Right lobe of liver (tissue), 6 donors: ENCODE data around the gene PDCD2L. TPM values are rescaled to one million over a fixed set of nuclear protein-coding genes. Genes with fewer than 3 reads are reported as not detected.
"Not testable (repeated sequence)": the region's sequence is repeated elsewhere in the genome, so short reads cannot be mapped to it uniquely, and the experiment has no call there.

Experiments used
- ATAC-seq, 4 donors: fragments of 200-7000 bp; cut with Tn5 transposase; one replicate each; pipeline ENCODE4 v1.9.1; 2020; ENCODE audit warnings: mild to moderate bottlenecking in 4 of 4, moderate library complexity in 4 of 4
- DNase-seq, 3 donors: peaks; one replicate each; pipeline ENCODE4 v3.0.0-alpha.2; 2020
- H3K27ac ChIP-seq, 3 donors: fragments of 200-600 bp; one replicate each; pipeline ENCODE4 v1.8.0; 2022
- H3K27me3 ChIP-seq, 2 donors: fragments of 200-600 bp; one replicate each; pipeline ENCODE4 v1.8.0; 2022
- H3K36me3 ChIP-seq, 4 donors: fragments of 200-600 bp; sonication (generic) in 1 of 4; one replicate each; pipeline versions ENCODE4 v1.5.1 to v1.8.0; 2017 to 2022; ENCODE audit warnings: control low read depth in 1 of 4
- H3K4me1 ChIP-seq, 4 donors: fragments of 200-600 bp; sonication (generic) in 1 of 4; one replicate each; pipeline versions ENCODE4 v1.5.1 to v1.8.0; 2017 to 2022; ENCODE audit warnings: control low read depth in 1 of 4
- H3K4me3 ChIP-seq, 3 donors: fragments of 200-600 bp; one replicate each; pipeline ENCODE4 v1.8.0; 2022
- H3K9me3 ChIP-seq, 4 donors: fragments of 200-600 bp; sonication (generic) in 1 of 4; one replicate each; pipeline versions ENCODE4 v1.5.1 to v1.8.0; 2017 to 2022; ENCODE audit warnings: control low read depth in 1 of 4
- CTCF ChIP-seq, 4 donors: fragments of 200-600 bp in 3 of 4; fragments of 450-650 bp in 1 of 4; IDR thresholded peaks; one replicate each; pipeline versions ENCODE4 v1.5.1 to v1.8.0; 2016 to 2022; ENCODE audit warnings: antibody characterized with exemption in 4 of 4, mild to moderate bottlenecking in 2 of 4
- POLR2A ChIP-seq: fragments of 450-650 bp; IDR thresholded peaks from one replicate; pipeline ENCODE4 v1.6.1; 2017; ENCODE audit warnings: antibody characterized with exemption, mild to moderate bottlenecking
- WGBS: methylation state at CpG from one replicate; pipeline ENCODE4 v1.1.6; 2018; ENCODE audit warnings: low coverage, low lambda C conversion rate; ENCODE audit not compliant: insufficient coverage; ENCODE audit errors: missing lambda C conversion rate; 5-methylcytosine and 5-hydroxymethylcytosine counted together
- intact Hi-C, 2 donors: fragments of 100-400 bp; cut with DNase I; formaldehyde crosslinking; loops; one replicate each; pipeline versions ENCODE4 v1.11.2 to v1.14.1; 2022
- total RNA-seq, 6 experiments: library from RNA; depleted of rRNA in 2 of 6; stranded (reverse); fragments of >200 nt in 2 of 6; fragmentation: NEBNext Ultra II Directional in 3 of 6; extraction: Animal tissue kit (Norgen Biotek cat#: 25700) in 3 of 6; gene quantifications; one replicate each; pipeline versions ENCODE4 v1.1.0 to v1.2.4, GENCODE V29; 2016 to 2023
- donor health status: DM: no; HTN: yes; CAD: no.
- donor health status: DM: no; HTN: no; CAD: no.
- donor health status: DM: no; HTN: no; CAD: no.
- donor health status: DM: no; HTN: yes; CAD: no.
- donor health status: DM: no; HTN: yes; CAD: no.

PDCD2L gene
- total RNA-seq, 6 experiments from 2014 or later, result 3.0 to 13.4 (median 4.5) TPM

GRCh38 chr19:34393629-34394028 lies 10.6 kb upstream of the PDCD2L start:
- peaks cover 0 to 77% (median 43%) of the 10 kb centered on the region in 4 donors for H3K36me3 ChIP-seq
- H3K27me3 ChIP-seq, result no peaks in the 10 kb centered on the region
- no peaks in the 10 kb centered on the region for H3K9me3 ChIP-seq
- 74% methylated on average over 3 of the region's 14 CpGs for WGBS
- TF ChIP-seq CTCF (IDR thresholded peaks at IDR 0.05) (no peak), POLR2A (no peak)
- H3K27ac ChIP-seq, result no peak overlapping the region
- intact Hi-C loops, result no loop called here
- ATAC-seq, result no peak
- H3K4me1 ChIP-seq, result no peaks in the 10 kb centered on the region
- no peak overlapping the region for H3K4me3 ChIP-seq
- DNase-seq, result no peak

- ATAC-seq (no peak), DNase-seq (no peak)
- 92% methylated on average over 1 of the region's 1 CpG for WGBS
- Histone ChIP-seq H3K36me3 (peaks cover 5 to 66% (median 38%) of the 10 kb centered on the region in 4 donors), H3K9me3 (no peaks in the 10 kb centered on the region), H3K27me3 (no peaks in the 10 kb centered on the region), H3K4me1 (no peaks in the 10 kb centered on the region), H3K4me3 (no peak overlapping the region), H3K27ac (no peak overlapping the region)
- intact Hi-C loops, result no loop called here
- TF ChIP-seq CTCF (IDR thresholded peaks at IDR 0.05), result no peak
- no peak for TF ChIP-seq POLR2A
These were observed 6.3 kb upstream of the PDCD2L start for GRCh38 chr19:34397853-34398252.

- Histone ChIP-seq H3K9me3 (no peaks in the 10 kb centered on the region), H3K27ac (no peak overlapping the region), H3K27me3 (no peaks in the 10 kb centered on the region), H3K4me1 (peaks cover 0 to 5% (median 0%) of the 10 kb centered on the region in 4 donors), H3K4me3 (no peak overlapping the region), H3K36me3 (peaks cover 5 to 56% (median 27%) of the 10 kb centered on the region in 4 donors)
- ATAC-seq (no peak), DNase-seq (no peak)
- intact Hi-C loops, result no loop called here
- 73% methylated on average over 8 of the region's 9 CpGs for WGBS
- TF ChIP-seq CTCF (IDR thresholded peaks at IDR 0.05) (no peak), POLR2A (no peak)
These were observed 4.3 kb upstream of the PDCD2L start for GRCh38 chr19:34399886-34400285.

- H3K27me3 ChIP-seq, H3K4me1 ChIP-seq, intact Hi-C loops, ATAC-seq, H3K9me3 ChIP-seq, DNase-seq, H3K4me3 ChIP-seq, H3K27ac ChIP-seq: not testable (repeated sequence)
- WGBS, result 80% methylated on average over 5 of the region's 8 CpGs
- H3K36me3 ChIP-seq, result peaks cover 5 to 47% (median 27%) of the 10 kb centered on the region in 4 donors
These were observed 3.4 kb upstream of the PDCD2L start for GRCh38 chr19:34400844-34401243.

GRCh38 chr19:34402074-34402600 lies 2.1 kb upstream of the PDCD2L start:
- peak in 1 of 3 donors; percentile 6 for DNase-seq
- no peaks in the 10 kb centered on the region for H3K27me3 ChIP-seq
- ATAC-seq, result no peak
- TF ChIP-seq POLR2A (no peak), CTCF (IDR thresholded peaks at IDR 0.05) (no peak)
- H3K36me3 ChIP-seq, result peaks cover 5 to 34% (median 19%) of the 10 kb centered on the region in 4 donors
- H3K4me3 ChIP-seq, result no peak overlapping the region
- WGBS, result 87% methylated on average over 7 of the region's 8 CpGs
- H3K27ac ChIP-seq, result no peak overlapping the region
- intact Hi-C loops, result no loop called here
- H3K9me3 ChIP-seq, result no peaks in the 10 kb centered on the region
- peaks cover 0 to 6% (median 0%) of the 10 kb centered on the region in 4 donors for H3K4me1 ChIP-seq
